HCT116 (cell line): ENCODE results near the gene AADACL4. TPM values are rescaled to one million over a fixed set of nuclear protein-coding genes. Genes with fewer than 3 reads are reported as not detected.

ENCODE experiments used
- ATAC-seq: fragments of 200-7000 bp; cut with Tn5 transposase; 2 replicates; pipeline ENCODE4 v1.9.1; 2020; ENCODE audit warnings: mild to moderate bottlenecking, moderate library complexity
- Bru-seq: library from RNA; stranded (reverse); fragments of 400-500 nt; gene quantifications from one replicate; lab custom pipeline; 2021; lab: Mats Ljungman, UMichigan
- BruChase-seq, 2 experiments: library from RNA; stranded (reverse); fragments of 400-500 nt; gene quantifications; one replicate each; lab custom pipeline; 2021; lab: Mats Ljungman, UMichigan
- BruUV-seq: library from RNA; stranded (reverse); fragments of 400-500 nt; replicated peaks from 2 replicates; lab custom pipeline; 2021; lab: Mats Ljungman, UMichigan
- CTCF ChIA-PET: fragments of 300-600 bp; sonication (Branson Sonifier 250); formaldehyde crosslinking; loops from one replicate; lab custom pipeline; 2021; ENCODE audit warnings: antibody characterized with exemption; lab: Charles Lee
- POLR2A ChIA-PET: fragments of 300-600, 350-600 bp; sonication (Branson Sonifier 250); formaldehyde crosslinking; loops from one replicate; lab custom pipeline; 2021; ENCODE audit warnings: antibody characterized with exemption; lab: Charles Lee
- RAD21 ChIA-PET, 2 experiments: fragments of 300-600 bp; sonication (Branson Sonifier 250); formaldehyde crosslinking; loops; one replicate each; lab custom pipeline; 2023; ENCODE audit warnings: low total read pairs in 2 of 2; ENCODE audit not compliant: uncharacterized antibody in 2 of 2, unreplicated experiment in 2 of 2, low non-redundant PET in 1 of 2; lab: Charles Lee
- DNase-seq: peaks from one replicate; pipeline ENCODE4 v3.0.0-alpha.2; 2010; ENCODE audit warnings: low read depth, low spot score
- H2AFZ ChIP-seq: fragments of 200-600 bp; shearing (Covaris generic), sonication (generic); 2 replicates; pipeline ENCODE4 v1.6.1; 2017; ENCODE audit warnings: low read depth, mixed run types, mixed read lengths, antibody characterized with exemption, low read length; ENCODE audit not compliant: poor library complexity, severe bottlenecking
- H3K27ac ChIP-seq: 2 replicates; pipeline ENCODE4 v1.5.1; 2012; ENCODE audit warnings: low read depth, low read length
- H3K27me3 ChIP-seq: fragments of 200-600 bp; sonication (generic); 2 replicates; pipeline ENCODE4 v1.6.1; 2016; ENCODE audit warnings: mixed run types, low read length, mixed read lengths; ENCODE audit not compliant: insufficient read depth
- H3K36me3 ChIP-seq, 2 experiments: fragments of 200-500 bp in 1 of 2; fragments of 200-600 bp in 1 of 2; sonication (Bioruptor generic) in 1 of 2; sonication (generic) in 1 of 2; 2 replicates each; pipeline versions ENCODE4 v1.5.1 to v1.6.1; 2014 to 2016; ENCODE audit warnings: low read length in 2 of 2, inconsistent platforms in 1 of 2, mixed read lengths in 1 of 2, mixed run types in 1 of 2; ENCODE audit not compliant: insufficient read depth in 2 of 2, control insufficient read depth in 1 of 2
- H3K4me1 ChIP-seq, 2 experiments: fragments of 200-600 bp in 1 of 2; sonication (generic) in 1 of 2; 2 replicates each; pipeline versions ENCODE4 v1.5.1 to v1.6.1; 2012 to 2017; ENCODE audit warnings: low read length in 2 of 2, inconsistent platforms in 1 of 2, mild to moderate bottlenecking in 1 of 2, mixed read lengths in 1 of 2, mixed run types in 1 of 2, moderate library complexity in 1 of 2; ENCODE audit not compliant: insufficient read depth in 2 of 2, control insufficient read depth in 1 of 2
- H3K4me2 ChIP-seq: fragments of 200-600 bp; sonication (generic); 2 replicates; pipeline ENCODE4 v1.6.1; 2017; ENCODE audit warnings: mixed run types, low read length, mixed read lengths
- H3K4me3 ChIP-seq, 2 experiments: fragments of 200-600 bp in 1 of 2; sonication (generic) in 1 of 2; replicated peaks in 1 of 2; 2 replicates each; pipeline ENCODE4 v1.5.1; 2011 to 2016; ENCODE audit warnings: low read length in 2 of 2, control low read depth in 1 of 2, low read depth in 1 of 2, mild to moderate bottlenecking in 1 of 2, mixed read lengths in 1 of 2, mixed run types in 1 of 2
- H3K79me2 ChIP-seq: fragments of 200-600 bp; sonication (generic); 2 replicates; pipeline ENCODE4 v1.6.1; 2017; ENCODE audit warnings: mild to moderate bottlenecking, mixed run types, low read length, moderate library complexity, mixed read lengths; ENCODE audit not compliant: insufficient read depth
- H3K9ac ChIP-seq: fragments of 200-600 bp; sonication (generic); 2 replicates; pipeline ENCODE4 v1.6.1; 2016; ENCODE audit warnings: low read length, mixed read lengths
- H3K9me2 ChIP-seq: fragments of 200-600 bp; sonication (generic), shearing (Covaris generic); 2 replicates; pipeline ENCODE4 v1.6.1; 2017; ENCODE audit warnings: mixed run types, mild to moderate bottlenecking, moderate library complexity; ENCODE audit not compliant: insufficient read depth
- H3K9me3 ChIP-seq, 2 experiments: fragments of 200-500 bp in 1 of 2; fragments of 200-600 bp in 1 of 2; sonication (Bioruptor generic) in 1 of 2; sonication (generic) in 1 of 2; 2 replicates each; pipeline ENCODE4 v1.6.1; 2014 to 2017; ENCODE audit warnings: low read length in 2 of 2, mixed read lengths in 2 of 2, inconsistent platforms in 1 of 2, low read depth in 1 of 2, mild to moderate bottlenecking in 1 of 2, mixed run types in 1 of 2, moderate library complexity in 1 of 2; ENCODE audit not compliant: control insufficient read depth in 1 of 2, insufficient read depth in 1 of 2
- H4K20me1 ChIP-seq: fragments of 200-600 bp; sonication (generic), shearing (Covaris generic); 2 replicates; pipeline ENCODE4 v1.6.1; 2017; ENCODE audit warnings: mixed run types, mild to moderate bottlenecking, moderate library complexity; ENCODE audit not compliant: insufficient read depth
- CBX3 ChIP-seq: IDR thresholded peaks from 2 replicates; pipeline ENCODE4 v1.6.1; 2012; ENCODE audit warnings: low read depth
- CTCF ChIP-seq, 3 experiments: fragments of 200-600 bp in 1 of 3; sonication (generic) in 1 of 3; IDR thresholded peaks in 2 of 3; conservative IDR thresholded peaks in 1 of 3; 2 replicates each; pipeline ENCODE4 v1.5.1; 2012 to 2017; ENCODE audit warnings: low read depth in 2 of 3, low read length in 2 of 3, antibody characterized with exemption in 1 of 3, borderline replicate concordance in 1 of 3, control low read depth in 1 of 3, mild to moderate bottlenecking in 1 of 3, mixed read lengths in 1 of 3, mixed run types in 1 of 3, moderate library complexity in 1 of 3; ENCODE audit not compliant: insufficient read depth in 1 of 3
- EZH2phosphoT487 ChIP-seq: fragments of 200-600 bp; IDR thresholded peaks from 2 replicates; pipeline ENCODE4 v1.6.1; 2018; ENCODE audit warnings: antibody characterized with exemption, borderline replicate concordance
- SIN3A ChIP-seq: IDR thresholded peaks from 2 replicates; pipeline ENCODE4 v1.6.1; 2012; ENCODE audit warnings: low read depth
- TCF7L2 ChIP-seq: IDR thresholded peaks from 2 replicates; pipeline ENCODE4 v1.7.0; 2011; ENCODE audit warnings: borderline replicate concordance, inconsistent platforms; ENCODE audit not compliant: insufficient read depth, insufficient read length; ENCODE audit errors: extremely low read depth
- YY1 ChIP-seq: IDR thresholded peaks from 2 replicates; pipeline ENCODE4 v1.6.1; 2011; ENCODE audit warnings: low read length, low read depth, moderate library complexity, mild to moderate bottlenecking; ENCODE audit not compliant: insufficient replicate concordance; ENCODE audit errors: extremely low read depth
- ZFX ChIP-seq: fragments of 450-650 bp; IDR thresholded peaks from 2 replicates; pipeline ENCODE4 v1.6.1; 2017
- ZNF274 ChIP-seq: fragments of 200-500 bp; sonication (Bioruptor generic); IDR thresholded peaks from 2 replicates; pipeline ENCODE4 v1.6.1; 2014; ENCODE audit warnings: mild to moderate bottlenecking, low read depth, low read length, inconsistent platforms
- intact Hi-C: fragments of 100-400 bp; cut with micrococcal nuclease; formaldehyde crosslinking; loops from 2 replicates; pipeline ENCODE4 v1.10.0; 2022
- long read RNA-seq: library from polyadenylated mRNA; unstranded; transcript quantifications from one replicate; pipeline ENCODE4 v2.0.0, GENCODE V29; 2021; ENCODE audit not compliant: unreplicated experiment
- polyA plus RNA-seq: library from polyadenylated mRNA; unstranded; fragments of >200 nt; gene quantifications from 2 replicates; pipeline ENCODE4 v1.2.1, GENCODE V29; 2012; ENCODE audit warnings: missing spikeins
- total RNA-seq: library from RNA; stranded (reverse); gene quantifications from one replicate; pipeline ENCODE4 v1.2.1, GENCODE V29; 2021; ENCODE audit not compliant: unreplicated experiment
- TF ChIP-seq, protein P1 (sequence below): IDR thresholded peaks from 2 replicates; pipeline ENCODE4 v1.6.1; 2012

Gene AADACL4
- not detected for total RNA-seq
- not detected in 2 replicates for polyA plus RNA-seq
- Bru-seq, nascent RNA, result not detected
- percentile 7 among the genes with signal in this experiment for BruChase-seq, experiment 1, labeled RNA remaining after a 6-hour chase
- percentile 13 among the genes with signal in this experiment for BruChase-seq, experiment 2, labeled RNA remaining after a 2-hour chase
- long read RNA-seq, result 0 reads

GRCh38 chr1:12643785-12644184 lies at the start of gene AADACL4:
TSS of gene AADACL4 (plus strand) at chr1:12644085. CDS start at chr1:12644547, 462 bp downstream.
- no peak within 1 kb of the TSS for H3K4me3 ChIP-seq
- RAD21 ChIA-PET, result no interaction called here
- TF ChIP-seq CBX3, result no peak
- TF ChIP-seq EZH2phosphoT487, result no peak
- TF ChIP-seq ZNF274, result no peak
- no peak for TF ChIP-seq SIN3A
- no peak for TF ChIP-seq CTCF (IDR thresholded peaks at IDR 0.05 in 2 of 3, conservative IDR thresholded peaks at IDR 0.05 in 1 of 3; ENCODE audit: borderline replicate concordance in 1 of 3, insufficient read depth in 1 of 3, low read depth in 2 of 3, low read length in 2 of 3)
- no peak for TF ChIP-seq YY1
- no peak for TF ChIP-seq ZFX
- no peak for TF ChIP-seq TCF7L2
- TF ChIP-seq, protein P1, sequence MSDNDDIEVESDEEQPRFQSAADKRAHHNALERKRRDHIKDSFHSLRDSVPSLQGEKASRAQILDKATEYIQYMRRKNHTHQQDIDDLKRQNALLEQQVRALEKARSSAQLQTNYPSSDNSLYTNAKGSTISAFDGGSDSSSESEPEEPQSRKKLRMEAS, result no peak
- TF ChIP-seq, all 23 proteins: peak for 0
- no peak within 1 kb of the TSS for H3K27ac ChIP-seq
- intact Hi-C loops, result no loop called here
- H3K9me2 ChIP-seq, result no peaks in the 10 kb centered on the region
- DNase-seq (no peak), ATAC-seq (no peak)
- no peaks in the 10 kb centered on the region for H4K20me1 ChIP-seq
- H3K4me2 ChIP-seq, result no peak within 1 kb of the TSS
- ChIA-PET CTCF (interaction anchor here (1.2 kb wide), 1 partner anchor 15 kb away, joined by 4 read pairs; no protein-coding TSS in a partner anchor), POLR2A (no interaction called here)
- no peak within 1 kb of the TSS for H3K9ac ChIP-seq
- no peaks in the 10 kb centered on the region for H3K79me2 ChIP-seq
- no peaks in the 10 kb centered on the region for H3K36me3 ChIP-seq
- H3K27me3 ChIP-seq, result no peaks in the 10 kb centered on the region
- H3K4me1 ChIP-seq, result no peaks in the 10 kb centered on the region
- H2AFZ ChIP-seq, result no peak within 1 kb of the TSS
- peaks cover 14 to 22% of the 10 kb centered on the region in 2 experiments; a peak in 3 of 4 replicates for H3K9me3 ChIP-seq
- no TSS peak for BruUV-seq
